HPDE6-E6E7 (cell line): ENCODE results near the gene SLC44A1.

Experiments
- DNase-seq: peaks from one replicate; pipeline ENCODE4 v3.0.0; 2011; ENCODE audit warnings: missing footprints; ENCODE audit errors: extremely low spot score

SLC44A1 gene

GRCh38 chr9:105466898-105467455 lies 222.5 kb downstream of the SLC44A1 start:
- DNase-seq: no peak

GRCh38 chr9:105468875-105469274 lies 224.4 kb downstream of the SLC44A1 start:
- no peak for DNase-seq

GRCh38 chr9:105473221-105473620 lies 228.8 kb downstream of the SLC44A1 start:
- DNase-seq: no peak

- no peak for DNase-seq
Observed at GRCh38 chr9:105475302-105475701, 230.9 kb downstream of the SLC44A1 start.

GRCh38 chr9:105479846-105480245 lies 235.4 kb downstream of the SLC44A1 start:
- no peak for DNase-seq

- DNase-seq: no peak
Observed at GRCh38 chr9:105483618-105484017, 239.2 kb downstream of the SLC44A1 start.

- no peak for DNase-seq
Observed at GRCh38 chr9:105484226-105484625, 239.8 kb downstream of the SLC44A1 start.

- no peak for DNase-seq
Observed at GRCh38 chr9:105485131-105485530, 240.7 kb downstream of the SLC44A1 start.
